ENCODE data around the gene PLCG2. TPM values are rescaled to one million over a fixed set of nuclear protein-coding genes. Genes with fewer than 3 reads are reported as not detected.

PLCG2 gene
- total RNA-seq, 1 donor from 2014 or later, result 9.1 TPM

DNA sequence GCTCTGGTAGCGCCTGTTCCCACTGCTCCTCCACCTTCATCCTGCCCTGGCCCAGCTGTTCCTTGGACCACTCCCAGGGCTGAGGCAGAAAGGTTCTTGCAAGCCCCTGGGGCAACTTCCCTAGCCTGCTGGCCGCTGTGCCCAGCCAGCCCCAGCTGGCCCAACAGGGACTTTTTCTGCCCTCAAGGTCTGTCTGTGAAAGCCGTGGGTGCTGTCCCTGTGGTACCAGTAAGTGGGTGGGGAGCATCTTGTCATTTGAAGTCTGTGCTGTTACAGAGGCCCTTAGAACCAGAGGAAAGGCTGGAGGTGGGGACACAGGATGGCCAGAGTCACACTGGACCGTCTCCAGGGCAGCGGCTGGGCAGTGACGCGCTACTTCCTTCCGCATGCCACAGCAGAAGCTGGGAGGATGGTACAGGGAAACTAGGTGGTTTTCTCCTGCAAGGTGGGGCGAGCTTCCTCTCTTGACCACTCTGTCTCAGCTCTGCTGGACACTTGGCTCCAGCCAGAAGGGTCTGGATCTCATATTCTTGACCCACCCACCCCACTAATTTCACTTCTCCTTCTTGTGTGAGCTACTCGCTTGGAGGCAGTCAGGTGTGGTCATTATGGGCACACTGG lies 87.8 kb downstream of the PLCG2 start:
- no peaks in the 10 kb centered on the region for H3K36me3 Mint-ChIP-seq (ENCODE audit: insufficient read depth)
- no peak overlapping the region for H3K4me3 Mint-ChIP-seq (ENCODE audit: low read depth)
- TF ChIP-seq, protein P1, sequence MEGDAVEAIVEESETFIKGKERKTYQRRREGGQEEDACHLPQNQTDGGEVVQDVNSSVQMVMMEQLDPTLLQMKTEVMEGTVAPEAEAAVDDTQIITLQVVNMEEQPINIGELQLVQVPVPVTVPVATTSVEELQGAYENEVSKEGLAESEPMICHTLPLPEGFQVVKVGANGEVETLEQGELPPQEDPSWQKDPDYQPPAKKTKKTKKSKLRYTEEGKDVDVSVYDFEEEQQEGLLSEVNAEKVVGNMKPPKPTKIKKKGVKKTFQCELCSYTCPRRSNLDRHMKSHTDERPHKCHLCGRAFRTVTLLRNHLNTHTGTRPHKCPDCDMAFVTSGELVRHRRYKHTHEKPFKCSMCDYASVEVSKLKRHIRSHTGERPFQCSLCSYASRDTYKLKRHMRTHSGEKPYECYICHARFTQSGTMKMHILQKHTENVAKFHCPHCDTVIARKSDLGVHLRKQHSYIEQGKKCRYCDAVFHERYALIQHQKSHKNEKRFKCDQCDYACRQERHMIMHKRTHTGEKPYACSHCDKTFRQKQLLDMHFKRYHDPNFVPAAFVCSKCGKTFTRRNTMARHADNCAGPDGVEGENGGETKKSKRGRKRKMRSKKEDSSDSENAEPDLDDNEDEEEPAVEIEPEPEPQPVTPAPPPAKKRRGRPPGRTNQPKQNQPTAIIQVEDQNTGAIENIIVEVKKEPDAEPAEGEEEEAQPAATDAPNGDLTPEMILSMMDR (IDR thresholded peaks at IDR 0.05; ENCODE audit: unreplicated experiment), result no peak
- H3K27me3 Mint-ChIP-seq, result peaks cover 6% of the 10 kb centered on the region
- DNase-seq (ENCODE audit: low spot score, unreplicated experiment), result no peak
- peaks cover 10% of the 10 kb centered on the region for H3K4me1 Mint-ChIP-seq (ENCODE audit: low read depth)
- no peak overlapping the region for H3K27ac Mint-ChIP-seq
- no peaks in the 10 kb centered on the region for H3K9me3 Mint-ChIP-seq (ENCODE audit: low read depth)

DNA sequence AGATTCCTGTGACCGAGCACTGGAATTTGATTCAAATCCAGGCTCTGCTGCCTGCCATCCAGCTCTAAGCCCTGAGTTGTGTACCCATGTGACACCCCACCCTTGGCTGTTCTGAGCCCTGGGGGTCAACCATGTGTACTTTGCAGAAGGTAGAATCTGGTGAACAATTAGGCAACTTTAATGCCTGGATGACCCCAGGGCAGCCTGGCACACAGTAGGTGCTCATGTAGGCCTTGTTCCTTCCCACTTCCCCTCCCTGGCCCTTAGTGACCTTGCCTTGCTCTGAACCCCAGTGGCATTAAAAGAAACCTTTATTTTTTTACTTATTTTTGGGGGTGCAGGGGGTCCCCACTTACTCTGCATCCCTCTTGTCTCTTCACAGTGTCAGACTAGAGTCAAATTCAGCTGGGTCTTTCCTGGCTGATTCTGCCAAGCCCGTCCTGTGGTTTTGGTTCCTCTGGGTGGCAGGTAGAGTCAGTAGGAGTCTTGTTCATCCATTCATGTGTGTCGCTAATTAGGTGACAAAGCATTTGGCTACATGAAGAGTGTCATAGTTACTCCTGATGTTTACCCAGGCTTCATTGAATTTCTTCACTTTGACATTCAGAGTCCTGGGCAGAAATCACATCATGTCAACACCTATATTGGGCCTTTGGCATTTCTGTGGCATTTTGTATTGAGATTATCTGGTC lies 89.1 kb downstream of the PLCG2 start:
- no peak overlapping the region for H3K27ac Mint-ChIP-seq
- TF ChIP-seq, protein P1 (IDR thresholded peaks at IDR 0.05; ENCODE audit: unreplicated experiment), result no peak
- no peak overlapping the region for H3K4me3 Mint-ChIP-seq (ENCODE audit: low read depth)
- no peaks in the 10 kb centered on the region for H3K36me3 Mint-ChIP-seq (ENCODE audit: insufficient read depth)
- DNase-seq (ENCODE audit: low spot score, unreplicated experiment), result no peak
- H3K4me1 Mint-ChIP-seq (ENCODE audit: low read depth), result peaks cover 10% of the 10 kb centered on the region
- H3K9me3 Mint-ChIP-seq (ENCODE audit: low read depth), result no peaks in the 10 kb centered on the region
- H3K27me3 Mint-ChIP-seq, result peaks cover 6% of the 10 kb centered on the region

DNA sequence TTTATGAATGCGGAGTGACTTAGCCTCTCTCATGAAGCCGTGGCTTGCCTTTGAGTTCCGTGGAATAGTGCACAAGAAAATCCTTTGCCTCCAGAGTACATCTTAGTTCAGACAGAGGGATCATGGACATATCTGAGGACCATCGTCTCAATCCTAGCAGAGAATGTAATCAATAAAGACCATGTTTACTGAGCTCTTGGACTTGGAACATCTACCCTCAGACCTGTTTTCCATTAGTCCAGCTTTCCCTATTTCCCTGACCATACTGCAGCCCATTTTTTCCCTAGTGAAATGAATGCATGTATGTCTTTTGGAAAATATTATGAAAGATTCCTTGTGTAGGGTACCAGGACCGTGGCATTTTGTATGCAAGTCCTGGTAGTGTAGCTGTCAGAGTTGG lies 90.2 kb downstream of the PLCG2 start:
- no peaks in the 10 kb centered on the region for H3K36me3 Mint-ChIP-seq (ENCODE audit: insufficient read depth)
- peaks cover 5% of the 10 kb centered on the region for H3K4me1 Mint-ChIP-seq (ENCODE audit: low read depth)
- no peak for DNase-seq (ENCODE audit: low spot score, unreplicated experiment)
- no peak overlapping the region for H3K4me3 Mint-ChIP-seq (ENCODE audit: low read depth)
- TF ChIP-seq, protein P1 (IDR thresholded peaks at IDR 0.05; ENCODE audit: unreplicated experiment), result no peak
- H3K27me3 Mint-ChIP-seq, result peaks cover 5% of the 10 kb centered on the region
- H3K9me3 Mint-ChIP-seq (ENCODE audit: low read depth), result no peaks in the 10 kb centered on the region
- no peak overlapping the region for H3K27ac Mint-ChIP-seq

DNA sequence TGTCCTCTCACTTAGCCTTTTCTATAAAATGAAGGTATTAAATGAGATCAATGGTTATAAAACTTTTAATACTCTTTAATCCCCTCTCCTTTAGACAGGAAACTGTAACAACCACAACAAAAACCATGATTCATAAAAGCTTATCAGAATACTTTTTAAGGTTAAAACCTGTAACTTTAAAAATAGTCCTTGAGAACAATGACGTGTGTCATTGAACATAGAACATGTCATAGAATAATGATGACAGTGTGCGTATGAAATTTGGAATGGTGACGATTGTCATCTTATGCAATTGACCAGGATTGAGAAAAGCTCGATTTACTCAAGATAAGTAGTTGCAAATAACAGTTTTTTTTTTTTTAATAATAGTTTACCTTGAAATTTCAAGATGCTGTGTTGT lies 94.1 kb downstream of the PLCG2 start:
- no peaks in the 10 kb centered on the region for H3K4me1 Mint-ChIP-seq (ENCODE audit: low read depth)
- DNase-seq (ENCODE audit: low spot score, unreplicated experiment), result no peak
- H3K4me3 Mint-ChIP-seq (ENCODE audit: low read depth), result no peak overlapping the region
- no peak overlapping the region for H3K27ac Mint-ChIP-seq
- TF ChIP-seq, protein P1 (IDR thresholded peaks at IDR 0.05; ENCODE audit: unreplicated experiment), result no peak
- H3K27me3 Mint-ChIP-seq, result no peaks in the 10 kb centered on the region
- H3K9me3 Mint-ChIP-seq (ENCODE audit: low read depth), result no peaks in the 10 kb centered on the region
- no peaks in the 10 kb centered on the region for H3K36me3 Mint-ChIP-seq (ENCODE audit: insufficient read depth)

DNA sequence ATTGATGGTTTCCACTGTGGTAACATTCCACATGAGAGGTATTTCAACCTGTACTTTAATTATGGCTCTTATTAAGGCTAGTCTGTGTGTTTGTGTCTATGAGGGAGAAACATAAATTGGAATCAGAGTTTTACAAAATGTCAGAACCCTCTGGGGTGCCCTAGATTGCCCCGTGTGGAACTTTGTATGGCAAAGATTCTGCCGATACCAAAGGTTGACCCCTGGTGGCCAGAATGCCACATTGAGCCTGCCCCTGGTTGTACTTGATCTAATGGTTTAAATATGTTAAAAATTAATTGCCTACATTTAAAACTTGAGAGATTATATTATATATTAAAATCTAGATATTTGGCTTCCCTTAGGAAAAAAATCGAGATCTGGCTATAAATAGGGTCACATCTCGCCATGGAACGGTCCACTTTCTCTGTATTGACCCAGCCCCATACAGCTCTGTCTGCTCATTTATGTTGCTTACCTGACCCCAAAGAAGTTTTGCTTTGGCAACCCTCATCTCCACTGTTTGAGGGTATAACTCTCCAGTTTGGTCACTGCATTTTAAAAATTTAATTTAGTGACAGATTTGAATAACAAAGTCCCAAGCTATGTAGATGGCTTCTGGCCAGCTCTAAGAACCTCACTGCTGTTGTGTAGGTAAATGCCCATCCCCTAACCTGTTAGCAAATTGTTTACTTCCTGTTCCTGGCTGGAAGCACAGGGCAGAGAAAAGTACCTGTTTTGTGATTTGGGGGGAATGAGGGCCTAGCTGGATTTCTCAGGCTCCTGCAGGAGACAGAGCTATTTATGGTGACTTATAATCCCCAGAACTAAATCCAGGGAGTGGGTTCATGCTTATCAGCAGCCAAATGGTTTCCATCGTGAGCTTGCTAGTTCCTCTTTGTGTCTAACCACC lies 95.0 kb downstream of the PLCG2 start:
- Mint-ChIP-seq H3K4me1 (ENCODE audit: low read depth) (no peaks in the 10 kb centered on the region), H3K36me3 (ENCODE audit: insufficient read depth) (no peaks in the 10 kb centered on the region), H3K4me3 (ENCODE audit: low read depth) (no peak overlapping the region), H3K27me3 (peaks cover 4% of the 10 kb centered on the region), H3K27ac (no peak overlapping the region), H3K9me3 (ENCODE audit: low read depth) (no peaks in the 10 kb centered on the region)
- TF ChIP-seq, protein P1 (IDR thresholded peaks at IDR 0.05; ENCODE audit: unreplicated experiment), result peak; percentile 96
- peak; percentile 44 for DNase-seq (ENCODE audit: low spot score, unreplicated experiment)

Data from progenitor cell of endocrine pancreas (in vitro differentiated cells).